Adipocyte (in vitro differentiated cells): Measurements from ENCODE around the gene C6orf47.

Experiments
- DNase-seq: peaks from one replicate; pipeline ENCODE4 v3.0.0-alpha.2; 2015; ENCODE audit warnings: low read depth
- H3K27me3 ChIP-seq: replicated peaks from 2 replicates; pipeline ENCODE4 v1.7.0; 2013; ENCODE audit warnings: mild to moderate bottlenecking, low read length, moderate library complexity; ENCODE audit not compliant: control insufficient read depth, insufficient read depth
- H3K36me3 ChIP-seq: 2 replicates; pipeline ENCODE4 v1.7.0; 2013; ENCODE audit warnings: low read length, mild to moderate bottlenecking, moderate library complexity; ENCODE audit not compliant: control insufficient read depth, insufficient read depth, severe bottlenecking
- H3K4me1 ChIP-seq: 2 replicates; pipeline ENCODE4 v1.7.0; 2013; ENCODE audit warnings: mild to moderate bottlenecking, low read length, moderate library complexity; ENCODE audit not compliant: control insufficient read depth, insufficient read depth
- H3K4me3 ChIP-seq: 2 replicates; pipeline ENCODE4 v1.7.0; 2013; ENCODE audit warnings: mild to moderate bottlenecking, low read length, moderate library complexity
- H3K9ac ChIP-seq: 2 replicates; pipeline ENCODE4 v1.7.0; 2013; ENCODE audit warnings: mild to moderate bottlenecking, low read length, moderate library complexity
- H3K9me3 ChIP-seq: 2 replicates; pipeline ENCODE4 v1.7.0; 2013; ENCODE audit warnings: mild to moderate bottlenecking, low read length, moderate library complexity; ENCODE audit not compliant: control insufficient read depth

The C6orf47 gene

GRCh38 chr6:31627690-31628287 lies 32.8 kb downstream of the C6orf47 start:
- Histone ChIP-seq H3K27me3 (no peaks in the 10 kb centered on the region), H3K36me3 (peaks cover 99% of the 10 kb centered on the region), H3K4me3 (no peak overlapping the region), H3K9ac (no peak overlapping the region), H3K9me3 (no peaks in the 10 kb centered on the region), H3K4me1 (peaks cover 3% of the 10 kb centered on the region)
- DNase-seq, result no peak

GRCh38 chr6:31626952-31627351 lies 33.6 kb downstream of the C6orf47 start:
- H3K9me3 ChIP-seq, result no peaks in the 10 kb centered on the region
- peaks cover 93% of the 10 kb centered on the region for H3K36me3 ChIP-seq
- H3K4me1 ChIP-seq, result peaks cover 11% of the 10 kb centered on the region
- H3K4me3 ChIP-seq, result no peak overlapping the region
- DNase-seq, result no peak
- no peaks in the 10 kb centered on the region for H3K27me3 ChIP-seq
- H3K9ac ChIP-seq, result no peak overlapping the region

DNA sequence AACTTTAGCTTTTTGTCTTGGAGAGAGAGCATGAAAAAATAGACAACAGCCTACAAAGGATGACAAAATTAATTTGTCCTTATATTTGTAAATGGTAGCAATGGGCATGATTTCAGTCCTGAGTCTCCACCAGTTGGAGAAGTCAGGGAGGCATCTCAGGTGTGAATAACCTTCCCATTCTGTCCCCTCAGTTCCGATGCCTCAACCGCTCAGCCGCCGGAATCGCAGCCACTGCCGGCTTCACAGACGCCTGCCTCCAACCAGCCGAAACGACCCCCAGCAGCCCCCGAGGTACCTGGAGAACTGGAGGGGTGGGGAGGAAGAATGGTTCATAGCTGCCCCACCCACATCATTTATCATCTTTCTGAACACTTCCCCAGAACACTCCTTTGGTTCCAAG lies 36.5 kb downstream of the C6orf47 start:
- Histone ChIP-seq H3K36me3 (peaks cover 64% of the 10 kb centered on the region), H3K9me3 (no peaks in the 10 kb centered on the region), H3K4me3 (no peak overlapping the region), H3K27me3 (no peaks in the 10 kb centered on the region), H3K4me1 (peaks cover 18% of the 10 kb centered on the region), H3K9ac (no peak overlapping the region)
- no peak for DNase-seq

GRCh38 chr6:31622684-31623091 lies 37.9 kb downstream of the C6orf47 start:
- Histone ChIP-seq H3K4me3 (peak overlapping the region; percentile 98), H3K9ac (peak overlapping the region; percentile 99), H3K9me3 (no peaks in the 10 kb centered on the region), H3K27me3 (no peaks in the 10 kb centered on the region), H3K36me3 (peaks cover 51% of the 10 kb centered on the region), H3K4me1 (peaks cover 18% of the 10 kb centered on the region)
- no peak for DNase-seq

GRCh38 chr6:31621991-31622390 lies 38.6 kb downstream of the C6orf47 start:
- Histone ChIP-seq H3K4me1 (peaks cover 18% of the 10 kb centered on the region), H3K9ac (peak overlapping the region; percentile 99), H3K9me3 (no peaks in the 10 kb centered on the region), H3K36me3 (peaks cover 44% of the 10 kb centered on the region), H3K4me3 (peak overlapping the region; percentile 98), H3K27me3 (no peaks in the 10 kb centered on the region)
- peak; percentile 39 for DNase-seq

GRCh38 chr6:31621320-31621939 lies 39.1 kb downstream of the C6orf47 start:
- H3K27me3 ChIP-seq, result no peaks in the 10 kb centered on the region
- DNase-seq, result peak; percentile 38
- H3K36me3 ChIP-seq, result peaks cover 38% of the 10 kb centered on the region
- peak overlapping the region; percentile 98 for H3K4me3 ChIP-seq
- peaks cover 18% of the 10 kb centered on the region for H3K4me1 ChIP-seq
- H3K9ac ChIP-seq, result peak overlapping the region; percentile 99
- no peaks in the 10 kb centered on the region for H3K9me3 ChIP-seq

DNA sequence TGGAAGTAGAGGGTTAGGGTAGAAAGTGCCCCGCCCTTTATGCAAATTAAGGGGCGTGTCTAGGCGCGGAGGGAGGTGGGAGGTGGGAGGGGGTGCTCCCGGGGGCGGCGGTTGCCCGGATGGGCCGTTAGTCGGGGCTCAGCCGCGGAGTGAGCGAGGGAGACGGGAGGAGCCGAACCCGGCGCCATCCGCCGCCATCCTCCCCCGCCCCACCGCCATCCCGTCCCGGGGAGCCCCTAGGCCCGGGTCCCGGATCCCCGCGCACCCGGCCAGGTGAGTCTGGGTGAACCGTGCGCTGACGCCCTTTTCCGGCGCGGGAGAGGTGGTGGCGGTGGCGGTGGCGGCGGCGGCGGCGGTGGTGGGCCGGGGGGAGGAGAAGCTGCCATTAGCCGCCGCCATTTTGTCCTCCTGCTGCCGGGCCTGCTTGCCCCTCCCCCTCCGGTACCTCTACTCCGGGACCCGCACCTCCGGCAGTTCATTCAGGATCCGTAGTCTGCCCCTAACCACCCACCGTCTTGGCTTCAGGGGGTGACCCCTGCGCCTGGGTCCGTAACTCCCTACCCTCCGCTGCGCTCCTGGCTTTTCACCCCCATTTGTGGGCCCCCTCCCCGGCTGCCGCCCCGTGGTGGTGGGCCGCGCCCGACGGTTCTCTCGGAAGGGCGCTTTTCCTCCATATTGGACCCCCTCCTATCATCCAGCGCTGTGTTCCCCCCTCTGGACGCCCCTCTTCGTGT lies 39.8 kb downstream of the C6orf47 start, which contains the start of gene PRRC2A:
Gene PRRC2A (plus strand): TSS at position 130 of the 734 bp plus-strand sequence. CDS start 2,075 bp downstream, outside the sequence.
- Histone ChIP-seq H3K36me3 (peaks cover 31% of the 10 kb centered on the region), H3K27me3 (no peaks in the 10 kb centered on the region), H3K9ac (peak within 1 kb of the TSS; percentile 99), H3K9me3 (no peaks in the 10 kb centered on the region), H3K4me1 (peaks cover 18% of the 10 kb centered on the region), H3K4me3 (peak within 1 kb of the TSS; percentile 98)
- DNase-seq, result peak; percentile 83

DNA sequence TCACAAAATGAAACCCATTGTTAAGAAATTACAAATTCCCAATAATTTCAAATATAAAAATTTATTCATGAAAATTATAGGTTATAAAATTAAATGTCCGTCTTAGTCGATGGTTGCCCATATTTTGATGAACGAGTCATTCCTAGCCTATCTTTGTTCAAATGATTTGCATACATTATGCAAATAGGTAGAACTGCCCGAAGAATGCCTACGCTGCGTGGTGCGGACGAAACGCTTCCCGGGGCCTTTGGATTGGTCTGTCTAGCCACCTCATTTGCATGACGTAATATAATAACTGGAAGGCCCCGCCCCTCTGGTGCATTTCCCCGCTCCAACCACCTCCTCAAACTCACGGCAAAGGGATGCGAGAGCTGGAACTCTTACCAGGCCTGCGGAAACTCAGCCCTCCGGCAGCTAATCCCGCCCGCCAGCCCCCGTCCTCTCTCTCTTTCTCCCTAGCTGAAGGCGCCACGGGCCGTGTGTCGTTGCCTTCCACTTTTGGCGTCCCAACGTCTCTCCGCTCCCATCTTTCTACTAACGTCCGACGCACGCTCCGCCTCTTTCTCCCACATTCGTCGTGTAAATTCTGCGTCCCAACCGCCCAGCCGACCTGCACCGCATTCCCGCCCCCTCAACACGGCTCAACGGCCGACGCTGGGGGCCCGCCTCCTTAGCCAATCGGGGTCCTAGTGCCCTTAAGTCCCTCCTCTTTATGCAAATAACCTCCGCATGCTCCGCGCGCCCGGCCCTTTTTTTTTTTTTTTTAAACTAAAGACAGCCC lies 40.6 kb downstream of the C6orf47 start:
- H3K9ac ChIP-seq, result peak overlapping the region; percentile 87
- peaks cover 18% of the 10 kb centered on the region for H3K4me1 ChIP-seq
- peak; percentile 99 for DNase-seq
- peak overlapping the region; percentile 84 for H3K4me3 ChIP-seq
- H3K36me3 ChIP-seq, result peaks cover 24% of the 10 kb centered on the region
- no peaks in the 10 kb centered on the region for H3K9me3 ChIP-seq
- H3K27me3 ChIP-seq, result no peaks in the 10 kb centered on the region

- Histone ChIP-seq H3K27me3 (no peaks in the 10 kb centered on the region), H3K9ac (no peak overlapping the region), H3K9me3 (no peaks in the 10 kb centered on the region), H3K4me1 (peaks cover 7% of the 10 kb centered on the region), H3K36me3 (no peaks in the 10 kb centered on the region), H3K4me3 (no peak overlapping the region)
- no peak for DNase-seq
Observed at GRCh38 chr6:31617010-31617409, 43.6 kb downstream of the C6orf47 start.

DNA sequence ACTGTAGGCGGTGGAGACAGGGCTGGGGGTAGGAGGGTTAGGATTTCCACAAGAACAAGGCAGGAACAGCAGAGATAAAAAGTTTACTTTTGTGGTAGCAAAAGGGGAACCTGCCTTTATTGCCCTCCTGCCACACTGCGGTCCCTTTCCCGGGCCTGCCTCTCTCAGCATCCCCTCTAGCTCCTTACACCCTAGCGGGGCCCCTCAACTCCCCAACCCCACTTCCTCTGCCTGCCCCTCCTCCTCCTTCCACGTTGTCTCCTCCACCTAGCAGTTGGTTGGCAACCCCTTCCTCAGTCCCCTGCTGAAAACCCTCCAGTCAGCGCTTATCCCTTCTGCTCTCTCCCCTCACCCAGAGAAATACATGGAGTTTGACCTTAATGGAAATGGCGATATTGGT lies 44.8 kb downstream of the C6orf47 start:
- Histone ChIP-seq H3K36me3 (no peaks in the 10 kb centered on the region), H3K9me3 (no peaks in the 10 kb centered on the region), H3K4me1 (no peaks in the 10 kb centered on the region), H3K4me3 (no peak overlapping the region), H3K9ac (no peak overlapping the region), H3K27me3 (no peaks in the 10 kb centered on the region)
- DNase-seq, result no peak
